ENCODE measurements around the gene RTN4RL2. TPM values are rescaled to one million over a fixed set of nuclear protein-coding genes. Genes with fewer than 3 reads are reported as not detected.
A peak's percentile ranks its signal among the peaks of the same experiment; 100 is the strongest.

Gene RTN4RL2
- total RNA-seq, 1 donor from 2014 or later, result 0.53 TPM

GRCh38 chr11:57479911-57480310 lies 19.6 kb downstream of the RTN4RL2 start:
- no peak for DNase-seq (ENCODE audit: low read depth)

GRCh38 chr11:57480409-57481137 lies 20.2 kb downstream of the RTN4RL2 start:
- no peak for DNase-seq (ENCODE audit: low read depth)

DNA sequence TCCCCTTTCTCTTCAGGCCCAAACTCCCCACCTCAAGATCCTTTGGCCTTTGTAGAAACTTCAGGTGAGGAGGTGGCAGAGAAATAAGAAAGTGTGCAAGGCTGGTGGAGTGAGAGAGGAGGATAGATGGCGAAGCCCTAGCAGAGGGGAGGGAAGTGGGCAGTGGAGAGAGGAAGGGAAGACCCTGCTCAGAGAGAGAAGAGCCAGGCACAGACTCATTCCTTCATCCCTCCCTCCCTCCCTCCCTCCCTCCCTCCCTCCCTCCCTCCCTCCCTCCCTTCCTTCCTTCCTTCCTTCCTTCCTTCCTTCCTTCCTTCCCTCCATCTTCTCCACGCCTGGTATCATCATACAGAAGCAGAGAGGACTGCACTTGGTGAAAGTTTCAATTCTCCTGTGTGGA lies 21.0 kb downstream of the RTN4RL2 start:
- no peak for DNase-seq (ENCODE audit: low read depth)

DNA sequence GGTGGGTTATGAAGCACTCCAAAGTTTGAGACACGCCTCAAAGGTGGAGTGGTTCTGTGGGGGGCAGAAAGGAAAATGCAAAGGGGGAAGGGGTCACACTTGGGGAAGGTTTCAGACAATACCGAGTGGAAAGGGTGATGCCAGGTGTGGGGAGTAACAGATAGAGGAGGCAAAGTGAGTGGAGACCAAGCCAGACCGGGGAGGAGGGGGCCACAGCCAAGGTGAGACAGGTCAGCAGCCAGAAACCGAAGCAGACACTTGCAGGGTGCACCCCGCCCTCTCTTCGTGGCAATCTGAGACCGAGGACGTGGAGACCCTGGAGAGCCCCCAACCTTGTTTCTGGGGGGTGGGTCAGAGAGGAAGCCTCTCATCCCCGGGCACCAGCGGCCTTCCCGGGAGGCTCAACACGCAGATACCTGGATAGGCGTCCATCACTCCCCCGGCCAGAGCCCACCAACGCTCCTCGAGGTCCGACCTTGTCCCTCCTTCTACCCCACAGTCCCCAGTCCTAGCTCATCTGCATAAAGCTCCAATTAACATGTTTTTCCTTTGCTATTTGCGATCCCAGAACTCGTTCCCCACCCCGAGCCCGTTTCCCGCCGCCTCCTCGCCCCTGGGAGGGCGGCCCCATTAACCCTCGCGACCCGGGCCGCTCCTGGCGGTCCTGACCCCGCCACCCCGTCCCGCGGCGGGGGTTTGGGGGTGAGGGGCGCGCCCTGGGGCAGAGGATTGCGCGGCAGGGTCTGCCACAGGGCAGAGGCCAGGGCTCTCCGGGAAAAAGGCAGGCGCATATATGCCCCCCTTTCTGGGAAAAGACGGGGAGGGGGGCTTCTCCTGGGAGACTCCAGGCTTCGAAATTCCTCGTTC lies 21.8 kb downstream of the RTN4RL2 start:
- no peak for DNase-seq (ENCODE audit: low read depth)

DNA sequence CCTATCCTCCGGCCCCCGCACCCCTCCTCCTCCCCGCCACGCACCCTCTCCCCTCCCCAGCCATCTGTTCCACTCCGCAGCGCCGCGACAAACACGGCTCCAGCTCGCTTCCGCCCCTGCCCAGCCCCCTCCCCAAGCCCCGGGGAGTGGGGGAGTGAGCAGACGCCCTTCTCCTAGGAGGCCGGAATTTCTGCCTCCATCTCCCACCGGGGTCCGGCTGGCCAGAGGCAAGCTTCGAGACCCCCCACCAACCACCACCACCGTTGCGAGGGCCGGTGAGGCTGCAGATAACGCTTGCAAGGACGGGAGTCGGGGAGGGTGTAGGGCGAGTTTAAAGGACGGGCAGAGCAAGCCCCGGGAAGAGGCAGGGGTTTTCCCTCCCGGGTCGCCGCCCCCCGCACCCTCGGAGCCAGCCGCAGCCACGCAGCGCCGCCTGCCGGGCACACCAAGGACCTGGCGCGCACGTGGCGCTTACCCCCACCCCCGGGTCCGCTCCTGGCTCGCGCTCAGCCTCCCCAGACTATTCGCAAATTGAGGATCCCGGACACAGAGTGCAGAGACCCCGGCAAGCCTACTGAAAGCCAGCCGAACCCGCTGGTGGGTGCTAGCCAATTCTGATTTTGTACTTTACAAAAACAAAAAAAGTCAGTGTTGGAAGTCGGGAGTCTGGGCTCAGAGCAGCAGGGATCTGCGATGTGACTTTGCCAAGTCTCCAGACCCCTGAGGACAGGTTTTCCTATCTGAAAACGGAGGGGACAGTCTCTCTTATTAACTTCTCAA lies 22.6 kb downstream of the RTN4RL2 start:
- no peak for DNase-seq (ENCODE audit: low read depth)

DNA sequence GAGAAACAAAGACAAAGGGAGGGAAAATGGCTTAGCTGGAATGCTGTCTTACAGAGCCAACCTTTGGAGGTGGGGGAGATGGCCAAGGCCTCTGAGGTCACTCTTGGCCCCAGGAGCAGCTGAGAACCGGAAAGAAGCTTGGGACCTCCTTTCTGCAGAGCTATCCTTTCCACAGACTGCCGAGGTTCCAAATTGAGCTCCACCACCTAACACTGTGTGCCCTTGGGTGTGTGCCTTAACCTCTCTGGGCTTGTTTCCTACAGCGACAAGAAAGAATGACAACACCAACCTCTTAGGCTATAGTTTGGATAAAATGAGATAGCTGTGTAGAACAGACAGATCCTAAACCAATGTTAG lies 23.2 kb downstream of the RTN4RL2 start:
- DNase-seq (ENCODE audit: low read depth), result no peak

DNA sequence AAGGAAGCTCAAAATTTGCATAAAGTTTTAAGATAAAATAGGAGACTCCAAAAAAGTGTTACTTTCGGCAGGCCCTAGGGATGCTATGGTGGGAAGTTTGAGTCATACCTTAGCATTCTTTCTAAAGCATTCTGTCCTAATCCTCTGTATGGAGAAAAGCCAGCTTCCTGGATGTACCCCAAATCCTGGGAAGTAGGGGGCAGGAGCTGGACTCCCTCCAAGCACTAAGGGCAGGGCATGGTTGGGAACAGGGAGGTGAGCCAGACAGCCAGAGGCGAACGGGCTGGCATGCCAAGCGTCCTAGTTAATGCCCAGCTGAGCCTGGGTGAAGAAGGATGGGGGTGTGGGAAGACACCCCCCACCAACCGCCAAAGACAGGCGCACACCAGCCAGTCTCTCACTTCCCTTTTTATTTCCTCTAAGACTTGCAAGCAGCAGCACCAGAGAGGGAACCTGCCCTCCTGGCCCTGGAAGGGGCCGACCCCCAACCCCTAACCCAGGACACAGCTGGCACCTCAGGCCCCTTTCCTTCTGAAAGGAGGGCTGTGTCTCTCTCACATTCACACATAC lies 23.9 kb downstream of the RTN4RL2 start:
- no peak for DNase-seq (ENCODE audit: low read depth)

DNA sequence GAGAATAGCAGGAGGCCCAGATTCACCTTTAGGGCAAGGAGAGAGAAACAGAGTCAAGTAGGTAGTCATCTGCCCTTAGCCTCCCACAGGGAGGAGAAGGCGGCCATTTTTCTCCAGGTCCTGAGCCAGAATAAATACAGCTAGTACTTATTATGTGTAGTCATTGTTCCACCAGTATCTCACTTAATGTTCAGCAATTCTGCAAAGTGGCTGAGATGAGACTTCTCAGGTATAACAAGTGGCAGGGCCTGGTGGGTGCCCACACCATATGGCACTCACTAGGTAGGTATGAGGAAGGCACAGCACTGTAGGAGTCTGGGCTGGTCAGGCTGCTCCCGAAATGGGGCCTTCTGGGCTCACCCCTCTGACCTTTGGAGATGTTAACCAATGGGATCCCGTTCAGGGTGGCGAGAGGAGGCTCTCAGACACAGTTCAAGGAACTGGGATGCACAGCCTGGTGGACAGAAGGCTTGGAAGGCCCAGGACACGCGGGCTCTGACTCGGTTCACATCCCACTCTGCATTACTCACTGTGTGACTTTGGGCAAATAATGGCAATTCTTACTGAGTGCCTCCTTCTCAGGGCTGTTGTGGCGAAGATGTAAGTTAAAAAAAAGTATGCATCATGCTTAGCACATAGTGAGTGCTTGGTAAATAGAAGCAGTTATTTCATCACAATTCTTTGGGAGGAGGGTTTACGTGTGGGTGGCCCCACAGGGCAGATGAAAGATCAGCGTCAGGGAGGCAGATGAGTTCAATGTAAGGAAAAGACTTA lies 25.1 kb downstream of the RTN4RL2 start:
- no peak for DNase-seq (ENCODE audit: low read depth)

DNA sequence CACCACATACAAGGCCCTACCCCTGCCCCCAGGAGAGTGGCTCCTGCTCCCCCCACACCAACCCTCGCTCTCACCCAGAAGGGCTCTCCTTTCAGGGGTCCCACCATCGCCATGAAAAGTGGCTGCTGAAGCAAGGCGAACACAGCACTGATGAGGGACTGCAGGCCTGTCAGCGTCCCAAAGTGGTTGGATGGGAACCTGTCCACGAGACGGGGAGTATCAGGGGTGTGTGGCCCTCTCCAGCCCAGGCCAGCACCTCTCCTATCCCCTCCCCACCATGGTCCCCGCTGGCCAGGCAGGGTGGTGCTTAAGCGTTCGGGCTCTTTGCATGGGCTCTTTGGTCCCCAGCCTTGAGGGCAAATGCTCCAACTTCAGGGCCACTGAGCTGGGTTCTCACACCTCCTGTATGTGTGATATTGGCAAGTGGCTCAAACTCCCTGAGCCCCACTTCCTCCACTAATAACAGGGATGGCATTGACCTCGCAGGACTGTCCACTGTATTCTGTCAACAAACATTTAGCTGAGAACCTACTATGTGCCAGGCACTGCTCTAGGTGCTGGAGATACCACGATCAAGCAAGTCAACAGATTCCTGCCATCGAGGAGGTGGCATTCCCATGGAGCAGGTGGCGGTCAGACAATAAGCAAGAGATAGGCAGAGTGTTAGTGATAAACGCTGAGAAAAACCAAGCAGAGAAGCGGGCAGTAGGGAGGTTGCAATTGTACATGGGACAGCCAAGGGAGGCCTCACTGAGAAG lies 26.9 kb downstream of the RTN4RL2 start:
- no peak for DNase-seq (ENCODE audit: low read depth)

DNA sequence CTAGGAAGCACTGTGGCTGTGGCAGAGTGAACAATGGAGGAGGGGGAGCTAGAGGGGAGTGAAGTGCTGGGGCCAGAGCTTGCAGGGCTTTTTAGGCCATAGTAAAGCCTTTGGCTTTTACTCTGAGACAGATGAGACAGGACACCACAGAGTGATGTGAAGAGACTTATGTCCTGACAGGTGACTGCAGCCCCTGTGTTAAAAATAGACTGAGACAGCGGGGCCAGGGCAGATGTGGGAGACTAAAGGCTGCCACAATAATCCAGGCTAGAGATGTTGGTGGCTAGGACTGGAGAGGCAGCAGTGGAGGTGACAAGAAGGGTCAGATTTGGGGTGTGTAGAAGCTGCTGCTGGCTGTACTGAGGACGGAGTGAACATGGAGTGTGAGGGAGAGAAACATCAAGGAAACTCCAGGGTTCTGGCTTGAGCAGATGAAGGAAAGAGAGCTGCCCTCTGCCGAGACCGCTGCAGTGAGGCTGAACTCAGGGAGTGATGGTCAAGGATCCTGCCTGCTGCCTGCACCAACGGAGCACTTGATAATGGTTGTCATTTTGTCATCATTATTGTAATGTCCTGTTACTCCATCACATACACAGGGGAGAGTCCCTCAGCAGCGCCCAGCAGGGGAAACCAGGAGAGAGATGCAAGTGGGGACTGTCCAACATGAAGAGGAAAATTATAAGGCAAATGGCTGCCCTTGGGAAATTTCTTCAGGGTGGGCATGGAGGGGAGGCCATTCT lies 27.8 kb downstream of the RTN4RL2 start:
- peak; percentile 88 for DNase-seq (ENCODE audit: low read depth)

DNA sequence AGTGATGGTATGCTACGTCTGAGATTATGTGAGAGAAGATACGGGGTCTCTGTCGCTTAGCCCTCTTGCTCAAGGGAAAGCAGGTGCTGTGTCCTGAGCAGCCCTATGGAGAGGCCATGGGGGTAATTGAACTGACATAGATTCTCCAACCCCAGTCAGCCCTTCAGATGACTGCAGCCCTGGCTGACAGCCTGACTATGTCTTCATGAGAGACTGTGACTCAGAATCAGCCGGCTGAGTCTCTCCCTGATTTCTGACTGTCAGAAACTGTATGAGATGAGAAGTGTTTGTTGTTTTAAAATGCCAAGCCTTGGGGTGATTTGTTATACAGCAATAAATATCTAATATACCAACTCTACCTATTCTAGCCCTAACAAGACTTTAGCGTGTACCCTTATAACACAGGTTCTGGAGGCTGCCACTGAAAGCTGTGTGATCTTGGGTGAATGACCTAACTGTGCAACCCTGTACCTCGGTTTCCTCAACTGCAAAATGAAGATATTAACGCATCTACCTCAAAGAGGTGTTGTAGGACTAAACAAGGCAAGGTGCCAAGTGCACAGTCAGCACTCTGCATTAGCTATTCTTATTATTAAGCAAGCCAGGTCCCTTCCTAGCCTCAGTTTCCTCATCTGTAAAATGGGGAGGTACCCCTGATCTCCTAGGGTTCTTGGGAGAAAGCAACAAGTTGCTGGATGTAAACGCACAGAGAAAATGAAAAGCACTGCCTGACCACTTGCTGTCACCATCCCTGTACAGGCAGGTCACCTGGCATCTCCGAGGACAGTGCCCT lies 30.3 kb downstream of the RTN4RL2 start:
- DNase-seq (ENCODE audit: low read depth), result no peak

DNA sequence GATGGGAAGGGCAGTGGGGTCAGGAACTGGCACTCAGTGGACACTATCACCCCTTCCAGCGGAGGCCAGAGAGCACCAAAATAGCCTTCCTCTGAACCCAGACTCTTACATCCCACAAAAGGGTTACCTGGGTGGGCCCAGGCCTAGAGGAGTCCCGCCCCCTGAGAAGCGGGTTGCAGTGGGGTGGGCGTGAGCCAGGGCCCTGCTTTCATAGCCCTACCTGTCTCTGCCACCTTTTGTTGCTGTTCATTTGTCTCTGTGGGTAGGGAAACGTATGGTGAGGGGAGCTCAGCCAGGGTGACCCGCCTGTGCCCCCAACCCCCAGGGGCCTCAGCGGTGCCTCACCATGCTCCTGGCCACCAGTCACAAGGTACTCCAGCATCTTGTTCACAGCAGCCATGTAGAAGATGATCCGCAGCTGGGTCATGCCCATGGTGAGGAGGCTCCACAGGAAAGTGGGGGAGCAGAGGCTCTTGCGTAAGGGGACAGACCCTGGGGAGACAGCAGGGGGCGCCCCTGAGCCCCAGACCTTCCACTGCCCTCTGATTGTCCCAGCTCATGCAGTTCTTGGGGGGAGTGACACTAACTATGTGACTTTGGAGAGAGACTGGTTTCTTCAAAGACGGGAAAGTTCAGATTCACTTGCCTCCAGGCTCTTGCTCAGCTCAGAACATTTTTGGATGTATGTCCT lies 31.2 kb downstream of the RTN4RL2 start:
- DNase-seq (ENCODE audit: low read depth), result no peak

- DNase-seq (ENCODE audit: low read depth), result no peak
These were observed 33.5 kb downstream of the RTN4RL2 start for GRCh38 chr11:57493507-57494503.

- DNase-seq (ENCODE audit: low read depth), result no peak
These were observed 35.9 kb downstream of the RTN4RL2 start for GRCh38 chr11:57496109-57496820.

GRCh38 chr11:57497303-57498247 lies 37.2 kb downstream of the RTN4RL2 start:
- no peak for DNase-seq (ENCODE audit: low read depth)

All from myocyte (in vitro differentiated cells).